ES-I3 (cell line): ENCODE data around the gene IER5L.
"Not testable (repeated sequence)": the region's sequence is repeated elsewhere in the genome, so short reads cannot be mapped to it uniquely, and the experiment has no call there.

Experiments
- H3K36me3 ChIP-seq: 2 replicates; pipeline ENCODE4 v1.6.1; 2013; ENCODE audit warnings: mild to moderate bottlenecking, low read length, control low read depth, moderate library complexity; ENCODE audit not compliant: insufficient read depth
- H3K4me1 ChIP-seq: 2 replicates; pipeline ENCODE4 v1.6.1; 2013; ENCODE audit warnings: mild to moderate bottlenecking, control low read depth, low read length; ENCODE audit not compliant: insufficient read depth
- H3K9ac ChIP-seq: 2 replicates; pipeline ENCODE4 v1.6.1; 2013; ENCODE audit warnings: low read depth, mild to moderate bottlenecking, low read length, moderate library complexity
- H3K9me3 ChIP-seq: 2 replicates; pipeline ENCODE4 v1.6.1; 2013; ENCODE audit warnings: mild to moderate bottlenecking, low read length, moderate library complexity; ENCODE audit not compliant: control insufficient read depth, insufficient read depth

Gene IER5L

GRCh38 chr9:129197978-129198318 is 19.9 kb upstream of the IER5L start:
- peaks cover 7% of the 10 kb centered on the region; the same call in 1 of the 2 replicates for H3K4me1 ChIP-seq
- 0 out of 2 replicates have a peak, but pooled peaks cover 3% of the 10 kb centered on the region for H3K9me3 ChIP-seq
- no peak overlapping the region; the same call in 1 of the 2 replicates for H3K9ac ChIP-seq
- no peaks in the 10 kb centered on the region for H3K36me3 ChIP-seq

DNA sequence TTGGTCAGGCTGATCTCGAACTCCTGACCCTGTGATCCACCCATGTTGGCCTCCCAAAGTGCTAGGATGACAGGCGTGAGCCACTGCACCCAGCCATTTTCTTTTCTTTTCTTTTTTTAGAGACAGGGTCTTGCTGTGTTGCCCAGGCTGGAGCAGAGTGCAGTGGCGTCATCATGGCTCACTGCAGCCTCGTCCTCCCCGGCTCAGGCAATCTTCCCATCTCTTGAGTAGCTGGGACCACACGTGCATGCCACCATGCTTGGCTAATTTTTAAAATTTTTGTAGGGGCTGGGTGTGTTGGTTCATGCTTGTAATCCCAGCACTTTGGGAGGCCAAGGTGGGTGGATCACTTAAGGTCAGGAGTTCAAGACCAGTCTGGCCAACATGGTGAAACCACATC is 19.0 kb upstream of the IER5L start:
- not testable (repeated sequence) for H3K36me3 ChIP-seq, H3K4me1 ChIP-seq, H3K9ac ChIP-seq, H3K9me3 ChIP-seq

GRCh38 chr9:129195606-129196005 is 17.5 kb upstream of the IER5L start:
- peaks cover 7% of the 10 kb centered on the region; the same call in 1 of the 2 replicates for H3K4me1 ChIP-seq
- H3K9me3 ChIP-seq, result 0 out of 2 replicates have a peak, but pooled peaks cover 3% of the 10 kb centered on the region
- no peaks in the 10 kb centered on the region for H3K36me3 ChIP-seq
- no peak overlapping the region for H3K9ac ChIP-seq

GRCh38 chr9:129194221-129194620 is 16.2 kb upstream of the IER5L start:
- Histone ChIP-seq H3K9ac (no peak overlapping the region), H3K36me3 (no peaks in the 10 kb centered on the region), H3K4me1 (peaks cover 7% of the 10 kb centered on the region; the same call in 1 of the 2 replicates), H3K9me3 (0 out of 2 replicates have a peak, but pooled peaks cover 3% of the 10 kb centered on the region)

GRCh38 chr9:129193655-129194054 is 15.6 kb upstream of the IER5L start:
- H3K4me1 ChIP-seq, result 0 out of 2 replicates have a peak, but pooled peaks cover 4% of the 10 kb centered on the region
- no peak overlapping the region for H3K9ac ChIP-seq

DNA sequence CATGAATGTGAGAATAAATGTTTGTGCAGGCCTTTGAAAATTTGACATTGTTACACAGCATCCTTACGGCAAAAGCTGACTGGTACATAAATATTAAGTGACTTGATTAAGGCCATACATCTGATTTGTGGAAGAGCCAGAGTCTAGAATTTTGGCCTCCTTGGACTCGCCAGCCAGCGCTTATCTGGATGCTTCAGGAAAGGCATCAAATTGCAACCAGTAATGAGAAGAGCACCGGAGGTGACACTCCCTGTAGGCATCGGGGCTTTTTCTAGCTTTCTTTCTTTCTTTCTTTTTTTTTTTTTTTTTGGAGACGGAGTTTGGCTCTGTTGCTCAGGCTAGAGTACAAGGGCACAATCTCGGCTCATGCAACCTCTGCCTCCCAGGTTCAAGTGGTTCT is 13.2 kb upstream of the IER5L start:
- H3K9me3 ChIP-seq, result 0 out of 2 replicates have a peak, but pooled peaks cover 3% of the 10 kb centered on the region
- no peak overlapping the region for H3K9ac ChIP-seq
- H3K36me3 ChIP-seq, result no peaks in the 10 kb centered on the region
- H3K4me1 ChIP-seq, result no peaks in the 10 kb centered on the region

More at GRCh38 chr9:129193655-129194054, 15.6 kb upstream of the IER5L start:
- H3K36me3 ChIP-seq, result no peaks in the 10 kb centered on the region
- H3K9me3 ChIP-seq, result 0 out of 2 replicates have a peak, but pooled peaks cover 3% of the 10 kb centered on the region

GRCh38 chr9:129189971-129190370 is 11.9 kb upstream of the IER5L start:
- H3K36me3 ChIP-seq, H3K9me3 ChIP-seq, H3K9ac ChIP-seq, H3K4me1 ChIP-seq: not testable (repeated sequence)

- no peak overlapping the region for H3K9ac ChIP-seq
- H3K9me3 ChIP-seq, result no peaks in the 10 kb centered on the region
- no peaks in the 10 kb centered on the region; the same call in 1 of the 2 replicates for H3K4me1 ChIP-seq
- no peaks in the 10 kb centered on the region for H3K36me3 ChIP-seq
Measured at GRCh38 chr9:129187042-129187441, 9.0 kb upstream of the IER5L start.

GRCh38 chr9:129185991-129186390 is 7.9 kb upstream of the IER5L start:
- H3K9me3 ChIP-seq, result no peaks in the 10 kb centered on the region
- H3K4me1 ChIP-seq, result no peaks in the 10 kb centered on the region; the same call in 1 of the 2 replicates
- no peaks in the 10 kb centered on the region for H3K36me3 ChIP-seq
- no peak overlapping the region for H3K9ac ChIP-seq

DNA sequence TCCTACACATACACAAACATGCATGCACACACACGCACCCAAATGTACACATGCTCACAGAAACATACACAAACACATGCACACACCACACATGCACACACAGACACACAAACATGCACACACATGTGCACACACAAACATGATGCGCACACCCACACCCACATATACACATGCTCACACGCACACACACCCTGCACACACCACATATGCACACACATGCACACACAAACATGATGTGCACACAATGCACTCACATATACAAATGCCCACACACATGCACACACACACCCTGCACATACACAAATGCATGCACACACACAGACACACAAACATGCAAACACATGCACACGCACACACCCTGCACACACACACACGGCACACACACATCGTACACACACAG is 7.3 kb upstream of the IER5L start:
- H3K36me3 ChIP-seq, result no peaks in the 10 kb centered on the region
- H3K4me1 ChIP-seq, result no peaks in the 10 kb centered on the region; the same call in 1 of the 2 replicates
- H3K9me3 ChIP-seq, result no peaks in the 10 kb centered on the region
- H3K9ac ChIP-seq, result no peak overlapping the region

DNA sequence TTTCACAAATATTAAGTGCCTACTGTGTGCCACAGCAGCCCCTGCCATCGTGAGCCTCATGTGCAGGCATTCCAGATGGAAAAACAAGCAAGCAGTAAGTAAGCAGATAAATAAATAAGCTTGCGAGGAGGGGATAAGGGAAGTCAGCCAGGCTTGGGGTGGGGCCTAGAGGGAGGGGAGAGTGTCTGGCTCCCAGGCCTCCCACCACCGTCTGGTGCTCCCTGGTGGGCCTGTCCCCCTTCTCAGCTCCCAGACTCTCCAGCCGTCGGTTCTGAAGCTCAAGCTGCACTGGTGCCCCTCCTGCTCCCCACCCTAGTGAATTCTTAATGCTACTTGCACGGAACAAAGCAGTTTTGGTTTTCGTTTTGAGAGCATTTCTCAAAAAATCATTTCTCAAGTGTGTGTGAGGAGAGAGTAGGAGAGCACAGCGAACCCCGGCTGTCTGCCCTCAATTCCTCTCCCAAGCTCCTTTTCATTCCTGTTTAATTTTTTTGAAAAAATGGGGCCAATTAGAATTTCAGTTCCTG is 6.6 kb upstream of the IER5L start:
- H3K9me3 ChIP-seq, result no peaks in the 10 kb centered on the region
- H3K4me1 ChIP-seq, result peaks cover under 1% of the 10 kb centered on the region; the same call in 1 of the 2 replicates
- H3K9ac ChIP-seq, result no peak overlapping the region
- no peaks in the 10 kb centered on the region for H3K36me3 ChIP-seq

GRCh38 chr9:129184219-129184524 is 6.1 kb upstream of the IER5L start:
- Histone ChIP-seq H3K9ac (no peak overlapping the region), H3K4me1 (peaks cover 5% of the 10 kb centered on the region; the same call in 1 of the 2 replicates), H3K9me3 (no peaks in the 10 kb centered on the region), H3K36me3 (no peaks in the 10 kb centered on the region)

DNA sequence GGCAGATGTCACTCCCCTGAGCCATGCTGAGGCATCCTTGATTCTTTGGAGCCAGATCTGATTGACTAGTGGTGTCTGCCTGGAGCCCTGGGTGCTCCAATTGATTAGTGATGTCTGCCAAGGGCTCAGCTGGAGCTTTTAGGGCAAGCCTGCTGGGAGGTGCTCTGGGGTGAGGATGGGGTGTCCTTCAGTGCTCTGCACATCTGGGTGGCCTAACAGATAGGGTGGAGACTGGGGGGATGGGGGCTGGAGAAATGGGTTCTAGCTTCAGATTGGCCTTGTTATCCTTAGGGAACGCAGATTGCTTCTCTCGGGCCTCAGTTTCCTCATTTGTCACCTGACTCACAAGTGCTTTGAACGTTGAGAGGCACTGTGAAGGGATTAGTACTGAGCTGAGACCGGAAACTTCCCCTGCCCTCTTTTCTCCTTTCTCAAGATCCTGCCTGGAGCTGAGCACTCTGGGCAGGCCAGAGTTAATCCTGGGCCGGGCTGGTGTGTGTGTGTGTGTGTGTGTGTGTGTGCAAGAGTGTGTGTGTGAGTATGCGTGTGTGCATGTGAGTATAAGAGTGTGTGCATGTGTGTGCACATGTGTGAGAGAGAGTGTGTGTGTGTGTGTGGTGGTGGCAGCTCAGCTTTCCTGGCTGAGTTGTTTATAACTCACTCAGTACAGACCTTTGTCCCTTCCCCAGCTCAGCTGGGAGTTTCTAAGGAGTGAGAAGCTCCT is 5.6 kb upstream of the IER5L start:
- Histone ChIP-seq H3K9me3 (no peaks in the 10 kb centered on the region), H3K9ac (no peak overlapping the region), H3K36me3 (no peaks in the 10 kb centered on the region), H3K4me1 (peaks cover 5% of the 10 kb centered on the region; the same call in 1 of the 2 replicates)

DNA sequence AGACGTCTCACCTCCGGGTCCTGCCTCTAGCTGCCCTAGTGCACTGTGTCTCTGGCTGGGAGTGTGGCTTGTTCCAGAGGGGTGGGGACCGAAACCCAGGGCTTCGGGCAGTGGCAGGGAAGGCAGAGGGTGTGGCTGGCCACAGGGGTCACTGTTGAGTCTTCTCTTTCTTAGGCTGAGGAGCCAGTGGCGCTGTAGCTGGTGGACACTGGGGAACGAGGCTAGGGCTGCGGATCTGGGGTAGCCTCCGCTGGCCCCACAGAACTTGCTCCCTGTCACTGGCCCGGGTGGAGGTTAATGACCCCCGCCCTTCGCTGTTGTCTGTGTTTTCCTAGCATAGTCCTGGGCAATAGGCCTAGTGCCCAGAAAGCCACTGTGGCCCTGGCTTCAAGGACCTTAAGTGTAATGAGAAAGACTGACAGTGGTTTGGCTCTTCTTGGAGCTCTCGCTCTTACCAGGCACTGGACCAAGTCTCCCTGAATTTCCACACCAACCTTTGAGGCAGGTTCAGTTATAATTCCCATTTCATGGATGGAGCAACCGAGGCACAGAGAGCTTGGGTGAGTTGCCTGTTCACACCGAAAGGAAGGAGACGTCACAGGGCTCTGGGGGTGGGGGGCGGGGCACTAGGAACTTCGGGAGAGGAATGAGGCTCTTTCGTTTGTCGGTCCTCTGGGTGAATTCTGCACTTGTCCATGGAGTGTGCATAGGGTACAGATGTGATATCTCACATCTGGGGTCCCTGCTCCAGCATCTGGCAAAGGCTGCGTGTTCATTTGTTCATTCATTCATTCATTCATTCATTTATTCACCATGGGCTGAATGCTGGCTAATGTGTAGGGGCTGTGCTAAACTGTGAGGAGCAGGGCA is 4.8 kb upstream of the IER5L start:
- Histone ChIP-seq H3K36me3 (no peaks in the 10 kb centered on the region), H3K9ac (no peak overlapping the region), H3K9me3 (no peaks in the 10 kb centered on the region), H3K4me1 (peaks cover 5% of the 10 kb centered on the region; the same call in 1 of the 2 replicates)
